ENCODE measurements around the gene DIDO1.

GRCh38 chr20:62891111-62891510 lies 35.2 kb downstream of the DIDO1 start:
- TF ChIP-seq EZH2 (IDR thresholded peaks at IDR 0.05; ENCODE audit: borderline replicate concordance, low read depth, low read length) = no peak
- no peak for TF ChIP-seq ZBTB17 (CRISPR knock-in tag; IDR thresholded peaks at IDR 0.05)
- TF ChIP-seq CBX3 (IDR thresholded peaks at IDR 0.05; ENCODE audit: borderline replicate concordance in 1 of 2, low read length in 2 of 2) = no peak
- TF ChIP-seq ZBTB11 (CRISPR knock-in tag; IDR thresholded peaks at IDR 0.05) = no peak
- no peak for TF ChIP-seq RBM14 (IDR thresholded peaks at IDR 0.05; ENCODE audit: borderline replicate concordance, insufficient read depth, low read depth, low read length)
- TF ChIP-seq MAX (CRISPR knock-in tag; IDR thresholded peaks at IDR 0.05) = no peak
- no peak for TF ChIP-seq ZNF217 (CRISPR knock-in tag; IDR thresholded peaks at IDR 0.05)
- TF ChIP-seq CBFA2T2 (conservative IDR thresholded peaks at IDR 0.05) = no peak
- TF ChIP-seq YY1 (IDR thresholded peaks at IDR 0.05; ENCODE audit: borderline replicate concordance in 1 of 3, control insufficient read depth in 1 of 3, extremely low read depth in 1 of 3, insufficient read depth in 3 of 3, insufficient read length in 1 of 3, insufficient replicate concordance in 2 of 3, low read depth in 1 of 3, low read length in 2 of 3) = no peak
- TF ChIP-seq NFYB (IDR thresholded peaks at IDR 0.05; ENCODE audit: extremely low read depth, insufficient read length) = no peak
- no peak for TF ChIP-seq EP300 (IDR thresholded peaks at IDR 0.05; ENCODE audit: low read length)

Data from K562 (cell line).